ENCODE measurements around the gene DNAJC2.

DNA sequence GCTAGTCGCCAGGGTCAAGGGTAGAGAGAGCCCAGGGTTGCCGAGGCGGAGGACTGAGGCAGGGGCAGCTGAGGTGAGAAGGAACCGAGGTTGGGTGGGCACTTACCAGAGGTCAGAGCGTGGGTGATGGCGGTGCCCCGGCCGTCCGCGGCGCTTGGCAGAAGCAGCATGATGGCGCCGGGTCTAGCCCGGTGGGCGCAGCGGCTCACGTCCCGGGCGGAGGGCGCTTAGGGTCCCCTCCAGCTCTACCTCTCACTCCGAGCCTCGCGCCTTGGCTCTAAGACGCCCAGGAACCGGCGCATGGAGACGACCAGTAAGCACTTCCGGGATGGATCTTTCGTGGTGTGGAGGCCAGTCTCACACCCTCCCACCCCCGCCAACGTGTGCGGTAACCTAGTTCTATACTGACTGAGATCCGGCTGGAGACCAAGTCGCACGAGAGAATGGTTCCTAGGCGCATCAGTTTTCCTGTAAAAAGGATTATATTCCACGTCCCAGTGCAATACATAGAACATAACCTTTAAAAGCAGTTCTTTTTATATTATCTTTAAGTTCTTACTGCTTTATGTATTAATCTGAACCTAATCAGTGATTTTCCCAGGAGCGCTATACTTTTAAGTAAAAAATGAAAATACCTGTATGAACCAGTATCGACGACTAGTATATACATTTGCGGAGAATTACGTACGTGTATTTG, at the start of gene DNAJC2:
- TF ChIP-seq POLR2A (IDR thresholded peaks at IDR 0.05; ENCODE audit: low read depth, low read length) = peak; percentile 92
- peak; percentile 92 for TF ChIP-seq POLR2AphosphoS5 (IDR thresholded peaks at IDR 0.05; ENCODE audit: low read depth, low read length)
- TF ChIP-seq TAF1 (IDR thresholded peaks at IDR 0.05; ENCODE audit: low read depth, low read length) = peak; percentile 89

Measured in GM12891 (cell line).